ENCODE data around the gene CCBE1. TPM values are rescaled to one million over a fixed set of nuclear protein-coding genes. Genes with fewer than 3 reads are reported as not detected.
"Not testable (repeated sequence)": the region's sequence is repeated elsewhere in the genome, so short reads cannot be mapped to it uniquely, and the experiment has no call there.

CCBE1 gene
- total RNA-seq, 1 experiment from 2014 or later, result not detected

DNA sequence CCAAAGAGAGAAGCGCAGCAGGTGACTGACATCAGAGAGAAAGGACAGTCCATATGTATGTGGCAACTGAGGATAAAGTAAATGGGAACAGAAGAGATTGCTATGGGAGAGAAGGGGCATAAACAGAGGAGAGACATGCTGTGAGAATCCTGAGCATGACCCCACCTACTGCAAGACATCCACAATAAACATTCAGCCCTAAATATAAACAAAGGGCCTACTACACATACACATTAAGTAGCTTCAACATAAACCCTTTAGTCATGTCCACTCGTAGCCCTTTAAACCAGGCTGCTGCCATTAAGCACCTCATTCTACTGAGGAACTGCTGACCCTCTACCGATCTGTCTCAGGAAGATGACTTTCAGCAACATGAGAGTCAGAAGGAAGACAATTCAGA, 32.9 kb downstream of the CCBE1 start:
- DNase-seq (ENCODE audit: low read depth), result no peak
- in situ Hi-C loops (cut with HindIII; ENCODE audit: low pct_unique_long_range_greater_than_20kb, low sequenced_read_pairs), result no loop called here

DNA sequence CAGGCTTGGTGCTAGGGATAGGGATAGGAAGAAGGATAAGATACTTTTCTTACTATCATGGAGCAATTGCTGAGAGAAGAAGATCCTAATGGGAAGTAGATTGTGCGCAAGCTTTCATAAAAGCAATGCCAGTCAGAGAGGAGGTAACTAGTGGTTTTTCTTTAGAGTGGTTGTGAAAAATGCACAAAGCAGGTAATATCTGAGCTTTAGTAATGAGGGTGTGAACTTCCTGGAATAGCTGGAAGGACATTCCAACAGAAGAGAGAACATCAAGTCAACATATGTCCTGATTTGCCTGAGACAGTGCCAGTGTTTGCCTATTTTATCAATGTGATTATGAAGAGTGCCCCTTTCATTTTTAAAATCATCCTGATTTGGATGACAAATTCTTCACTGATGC, 34.1 kb downstream of the CCBE1 start:
- in situ Hi-C loops (cut with HindIII; ENCODE audit: low pct_unique_long_range_greater_than_20kb, low sequenced_read_pairs), result no loop called here

DNA sequence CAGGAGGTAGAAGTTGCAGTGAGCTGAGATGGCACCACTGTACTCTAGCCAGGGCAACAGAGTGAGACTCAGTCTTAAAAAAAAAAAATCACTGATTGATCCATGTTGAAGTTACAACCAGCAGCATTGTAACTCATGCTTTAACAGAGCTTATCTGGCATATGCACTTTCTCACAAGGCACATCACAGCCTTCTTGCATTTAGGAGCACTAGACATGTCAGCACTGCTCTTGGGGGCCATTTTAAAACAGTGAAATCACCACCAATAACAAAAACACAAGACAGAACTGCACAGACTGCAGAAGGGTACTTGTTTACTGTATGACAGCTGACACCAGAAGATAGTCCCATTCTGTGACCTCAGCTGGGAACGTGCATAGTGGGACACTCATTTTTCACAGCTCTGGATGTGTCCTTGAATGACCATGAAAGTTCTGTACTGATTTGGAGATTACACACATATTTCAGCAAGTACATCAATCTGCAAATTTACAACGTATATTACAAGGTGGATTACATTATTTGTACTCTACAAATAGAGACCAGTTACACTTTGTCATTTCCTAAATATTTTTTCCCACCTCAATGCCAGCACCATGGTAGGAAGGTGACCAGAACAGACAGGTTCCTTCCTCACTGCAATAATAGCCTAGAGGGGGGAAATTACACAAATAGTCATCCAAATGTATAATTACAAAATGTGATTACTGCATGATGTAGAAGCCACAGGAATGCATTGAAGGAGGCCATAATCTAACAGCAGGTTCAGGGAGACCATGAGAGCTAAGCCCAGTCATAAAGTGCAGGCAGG, 35.1 kb downstream of the CCBE1 start:
- in situ Hi-C loops (cut with HindIII; ENCODE audit: low pct_unique_long_range_greater_than_20kb, low sequenced_read_pairs), result no loop called here
- DNase-seq (ENCODE audit: low read depth), result no peak

More for the DNA sequence above, 34.1 kb downstream of the CCBE1 start:
- no peak for DNase-seq (ENCODE audit: low read depth)

DNA sequence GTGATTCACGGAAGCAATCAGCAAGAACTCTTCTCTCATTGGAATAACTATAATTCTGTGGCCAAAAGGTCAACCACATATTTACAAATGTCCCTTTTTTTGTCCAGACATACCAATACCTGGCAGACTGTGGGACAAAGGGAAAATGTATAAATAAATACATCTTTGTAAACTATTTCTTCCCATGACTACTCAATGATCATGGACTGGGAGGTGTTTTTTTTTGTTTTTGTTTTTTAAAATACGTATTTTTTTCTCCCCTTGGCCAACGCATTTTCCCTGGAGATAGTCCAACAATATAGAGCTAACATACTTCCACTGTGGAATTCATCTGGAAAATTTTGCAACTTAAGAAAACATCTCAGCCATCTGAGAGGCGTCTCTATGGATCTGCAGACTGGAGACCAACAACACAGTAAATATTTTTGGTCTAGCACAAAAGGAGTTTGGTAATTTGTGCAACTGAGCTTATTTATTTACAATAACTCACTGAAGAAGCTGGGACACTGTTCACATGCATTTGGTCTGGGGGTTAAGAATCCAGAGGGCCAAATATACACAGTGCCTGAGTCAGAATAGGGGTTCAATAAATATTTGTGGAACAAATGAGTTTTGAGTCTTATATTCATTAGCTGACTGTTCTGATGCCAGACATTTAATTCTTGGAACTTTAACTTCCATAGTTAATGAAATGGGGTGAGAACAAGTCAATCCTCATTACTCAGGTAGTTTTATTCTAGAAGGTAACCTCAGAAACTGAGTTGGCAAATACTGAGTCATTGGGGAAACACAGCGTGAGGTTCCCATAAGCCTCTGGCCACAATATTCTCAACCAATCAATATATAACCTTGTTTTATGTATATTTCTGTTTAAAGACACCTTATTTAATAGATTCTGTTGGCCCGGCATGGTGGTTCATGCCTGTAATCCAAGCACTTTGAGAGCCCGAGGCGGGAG, 36.2 kb downstream of the CCBE1 start:
- in situ Hi-C loops (cut with HindIII; ENCODE audit: low pct_unique_long_range_greater_than_20kb, low sequenced_read_pairs), result no loop called here

DNA sequence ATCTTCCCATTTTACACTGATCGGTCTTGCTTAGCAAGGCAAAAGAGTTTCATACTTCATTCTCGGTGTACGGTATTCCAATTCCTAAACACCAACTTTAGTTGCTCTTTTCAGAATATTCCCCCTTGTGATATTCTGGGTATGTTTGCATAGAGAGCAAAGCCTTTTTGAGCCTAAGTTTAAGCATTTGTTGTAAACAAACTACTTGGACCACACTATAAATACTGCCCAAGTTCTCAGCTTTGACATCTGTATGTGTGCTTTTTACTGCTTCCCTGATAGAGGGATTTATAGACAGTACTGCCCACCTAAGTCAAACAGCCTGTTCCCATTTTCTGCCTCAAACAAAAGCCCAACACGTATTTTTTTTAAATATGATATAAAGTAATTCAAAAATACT, 36.9 kb downstream of the CCBE1 start:
- no peak for DNase-seq (ENCODE audit: low read depth)
- in situ Hi-C loops (cut with HindIII; ENCODE audit: low pct_unique_long_range_greater_than_20kb, low sequenced_read_pairs), result no loop called here

More for the DNA sequence above, 36.2 kb downstream of the CCBE1 start:
- DNase-seq (ENCODE audit: low read depth), result no peak

DNA sequence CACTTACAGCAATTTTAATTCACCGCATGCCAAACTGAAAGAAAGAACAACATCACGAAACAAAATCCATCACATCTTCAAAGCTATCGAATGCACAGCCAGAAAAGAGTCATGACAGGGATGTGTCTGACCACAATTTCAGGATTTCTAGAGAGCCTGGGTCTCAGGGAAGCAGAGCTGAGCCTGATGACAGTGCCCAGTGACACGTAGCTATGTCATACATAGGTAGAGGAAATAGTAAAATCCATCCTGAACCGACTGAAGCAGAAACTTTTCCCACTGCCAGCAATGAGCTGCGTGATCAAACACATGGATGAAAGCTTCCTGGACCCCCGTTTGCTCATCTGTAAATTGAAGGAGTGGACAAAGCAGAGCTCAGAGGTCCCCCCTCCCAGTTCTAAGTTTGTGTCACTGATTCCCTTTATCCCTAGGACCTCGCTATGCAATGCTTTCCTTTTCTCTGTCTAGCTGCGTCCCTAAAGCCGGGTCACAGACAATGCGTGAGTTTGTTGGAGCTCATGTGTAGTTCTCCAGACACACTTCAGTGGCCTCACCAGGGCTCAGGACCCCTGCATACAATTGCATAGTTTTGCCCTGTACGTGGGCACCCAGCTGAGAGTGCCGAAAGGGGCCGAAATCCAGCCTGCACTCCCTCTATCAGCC, 37.6 kb downstream of the CCBE1 start:
- in situ Hi-C loops (cut with HindIII; ENCODE audit: low pct_unique_long_range_greater_than_20kb, low sequenced_read_pairs), result no loop called here
- no peak for DNase-seq (ENCODE audit: low read depth)

DNA sequence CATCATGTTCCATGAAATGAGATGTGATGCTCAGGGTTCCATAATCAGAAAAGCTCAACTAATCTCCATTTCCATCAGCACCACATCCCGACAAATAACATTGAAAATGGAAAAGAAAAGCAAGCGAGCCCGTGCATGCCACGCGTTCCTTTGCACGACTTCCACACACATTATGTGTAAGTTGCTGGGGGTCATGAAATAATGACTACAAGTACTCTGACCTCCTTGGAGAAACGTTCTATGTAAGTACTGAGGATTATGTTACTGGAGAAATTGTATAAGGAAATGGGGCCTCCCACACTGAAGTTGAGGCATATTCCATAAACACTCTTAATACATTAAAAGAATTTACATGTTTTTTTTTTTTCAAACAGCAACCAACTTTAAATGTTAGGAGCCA, 38.3 kb downstream of the CCBE1 start:
- in situ Hi-C loops (cut with HindIII; ENCODE audit: low pct_unique_long_range_greater_than_20kb, low sequenced_read_pairs), result no loop called here

DNA sequence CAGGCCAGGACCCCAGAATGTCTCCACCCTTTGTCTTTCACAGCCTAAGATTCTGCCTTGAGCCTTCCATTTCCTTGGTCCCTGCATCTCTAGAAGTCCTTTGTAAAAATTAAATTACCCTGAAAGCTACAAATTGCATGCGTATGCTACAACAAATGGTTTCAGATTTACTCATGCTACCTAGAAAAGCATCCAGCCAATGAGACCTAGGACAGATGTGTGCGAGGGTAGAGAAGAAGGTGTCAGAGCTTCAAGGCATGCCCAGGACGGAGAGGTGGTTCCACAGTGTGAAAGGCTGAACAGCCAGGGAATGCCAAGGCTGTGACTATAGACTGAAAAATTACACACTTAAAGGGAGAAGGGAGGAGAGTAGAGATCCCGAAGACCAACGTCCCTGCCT, 40.2 kb downstream of the CCBE1 start:
- DNase-seq (ENCODE audit: low read depth), result no peak
- in situ Hi-C loops (cut with HindIII; ENCODE audit: low pct_unique_long_range_greater_than_20kb, low sequenced_read_pairs), result no loop called here

More for the DNA sequence above, 38.3 kb downstream of the CCBE1 start:
- DNase-seq (ENCODE audit: low read depth), result no peak

DNA sequence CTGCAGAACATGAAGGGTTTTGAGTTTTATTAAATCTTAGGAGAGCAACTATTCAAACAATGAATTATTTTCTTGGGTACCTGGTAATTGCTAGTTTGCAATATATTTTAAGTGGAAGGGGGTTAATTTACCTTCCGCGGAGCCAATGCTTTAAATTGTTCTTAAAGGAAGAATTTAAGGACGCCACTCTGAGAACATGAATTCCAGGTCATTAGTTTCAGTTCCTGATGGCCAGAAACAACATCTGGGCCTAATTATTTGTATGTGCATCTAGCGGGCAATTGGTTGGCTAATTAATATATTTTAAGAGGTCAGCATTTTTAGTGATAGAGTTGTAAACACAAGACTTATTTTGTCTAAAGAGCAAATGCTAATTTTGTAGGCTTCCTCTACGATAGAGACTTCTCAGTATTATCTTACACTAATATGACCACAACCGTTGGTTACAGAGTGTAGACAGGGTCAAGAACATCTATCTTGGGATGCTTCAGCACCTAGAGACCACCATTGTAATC, 40.8 kb downstream of the CCBE1 start:
- in situ Hi-C loops (cut with HindIII; ENCODE audit: low pct_unique_long_range_greater_than_20kb, low sequenced_read_pairs), result no loop called here
- no peak for DNase-seq (ENCODE audit: low read depth)

DNA sequence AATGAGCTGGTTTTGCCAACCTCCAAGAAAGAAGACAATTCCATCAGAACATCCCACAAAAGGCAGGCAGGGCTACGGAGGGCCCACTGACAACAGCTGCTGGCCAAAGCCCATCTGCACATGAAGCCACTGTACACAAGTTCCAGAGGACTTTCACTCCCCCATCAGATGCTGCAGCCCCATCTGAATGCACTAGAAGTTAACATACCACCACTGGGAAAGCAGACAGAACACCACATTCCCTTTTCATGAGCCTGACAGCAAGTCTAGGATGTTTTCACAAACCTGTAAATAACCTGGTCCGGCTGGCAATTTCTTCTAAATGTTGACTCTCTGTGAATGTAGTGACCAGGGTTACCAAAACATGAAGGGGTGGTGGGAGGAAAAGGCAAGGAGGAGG, 41.5 kb downstream of the CCBE1 start:
- in situ Hi-C loops (cut with HindIII; ENCODE audit: low pct_unique_long_range_greater_than_20kb, low sequenced_read_pairs), result no loop called here
- DNase-seq (ENCODE audit: low read depth), result no peak

DNA sequence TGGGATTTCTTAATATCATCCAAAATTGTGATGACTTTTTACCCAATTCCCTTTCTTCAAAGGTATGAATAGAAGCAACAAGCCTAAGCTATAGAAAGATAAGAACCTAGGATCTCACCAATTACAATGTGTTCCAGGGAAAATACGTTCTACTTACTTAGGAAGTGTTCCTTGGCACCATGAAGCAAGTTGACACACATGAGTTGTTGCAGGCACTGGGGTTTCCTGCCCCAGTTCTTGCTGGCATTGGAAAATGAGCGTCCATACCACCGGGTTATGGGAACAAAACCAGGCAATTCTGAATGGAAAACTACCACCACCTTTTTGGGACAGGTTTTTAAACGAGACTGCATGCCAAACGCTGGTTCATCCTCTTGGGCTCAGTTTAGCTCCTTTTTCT, 46.2 kb downstream of the CCBE1 start:
- DNase-seq (ENCODE audit: low read depth), result no peak
- in situ Hi-C loops (cut with HindIII; ENCODE audit: low pct_unique_long_range_greater_than_20kb, low sequenced_read_pairs), result no loop called here

DNA sequence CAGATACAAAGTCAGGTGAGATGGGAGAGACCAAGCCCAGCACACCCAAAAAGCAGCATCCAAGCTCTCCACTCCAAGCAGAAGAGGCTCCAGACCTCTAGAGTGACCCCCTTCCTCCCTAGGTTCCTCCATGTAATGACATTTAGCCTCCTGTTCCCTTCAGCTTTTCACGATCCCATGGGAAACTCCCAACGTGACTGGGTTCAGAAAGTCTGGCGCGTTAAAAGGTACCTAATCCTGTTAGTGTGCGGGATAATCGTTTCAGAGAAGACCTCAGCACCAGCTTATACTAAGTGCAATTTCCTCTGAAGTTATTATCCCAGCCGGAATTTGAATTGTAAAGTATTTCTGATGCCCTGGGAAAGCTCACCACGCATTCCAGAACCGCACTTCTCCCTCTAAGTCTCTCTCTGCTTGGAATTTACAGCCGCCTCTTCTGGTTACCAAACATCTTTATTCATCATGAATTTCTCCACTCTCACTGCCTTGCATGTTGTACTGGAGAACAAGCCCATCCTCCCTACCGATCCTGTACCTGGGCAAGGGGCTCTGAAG, 46.9 kb downstream of the CCBE1 start:
- DNase-seq (ENCODE audit: low read depth), result no peak
- in situ Hi-C loops (cut with HindIII; ENCODE audit: low pct_unique_long_range_greater_than_20kb, low sequenced_read_pairs), result no loop called here

DNA sequence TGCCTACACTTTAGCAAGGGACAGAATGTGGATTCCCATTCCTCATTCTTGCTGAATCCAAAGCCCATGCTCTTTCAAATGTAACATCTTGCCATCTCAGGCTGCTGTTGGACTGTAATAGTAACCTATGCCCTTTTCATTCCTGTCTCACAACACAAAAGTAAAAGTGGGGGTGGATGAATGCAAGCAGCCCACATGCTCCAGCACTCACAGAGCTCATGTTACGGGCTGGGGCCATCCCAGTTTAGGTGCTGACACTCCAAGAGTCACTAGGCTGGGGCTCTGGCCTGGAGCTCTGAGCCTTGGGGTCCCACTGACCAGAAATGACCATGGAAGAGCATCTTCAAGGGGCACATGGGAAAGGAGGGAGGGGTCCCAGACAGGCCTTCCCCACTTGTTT, 47.6 kb downstream of the CCBE1 start:
- no peak for DNase-seq (ENCODE audit: low read depth)
- in situ Hi-C loops (cut with HindIII; ENCODE audit: low pct_unique_long_range_greater_than_20kb, low sequenced_read_pairs), result no loop called here

DNA sequence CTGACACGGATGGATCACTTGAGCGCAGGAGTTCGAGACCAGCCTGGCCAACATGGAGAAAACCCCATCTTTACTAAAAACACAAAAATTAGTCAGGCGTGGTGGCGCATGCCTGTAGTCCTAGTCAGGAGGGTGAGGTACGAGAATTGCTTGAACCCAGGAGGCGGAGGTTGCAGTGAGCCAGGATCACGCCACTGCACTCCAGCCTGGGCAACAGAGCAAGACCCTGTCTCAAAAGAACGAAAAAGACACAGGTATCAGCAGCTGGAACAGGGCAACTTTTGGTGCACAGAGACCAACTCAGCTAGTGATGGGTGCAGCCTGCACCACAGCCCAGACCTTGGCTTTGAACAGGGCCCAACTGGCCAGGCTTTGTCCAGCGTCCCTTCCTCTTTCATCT, 48.8 kb downstream of the CCBE1 start:
- DNase-seq (ENCODE audit: low read depth); in situ Hi-C loops (cut with HindIII; ENCODE audit: low pct_unique_long_range_greater_than_20kb, low sequenced_read_pairs): not testable (repeated sequence)

DNA sequence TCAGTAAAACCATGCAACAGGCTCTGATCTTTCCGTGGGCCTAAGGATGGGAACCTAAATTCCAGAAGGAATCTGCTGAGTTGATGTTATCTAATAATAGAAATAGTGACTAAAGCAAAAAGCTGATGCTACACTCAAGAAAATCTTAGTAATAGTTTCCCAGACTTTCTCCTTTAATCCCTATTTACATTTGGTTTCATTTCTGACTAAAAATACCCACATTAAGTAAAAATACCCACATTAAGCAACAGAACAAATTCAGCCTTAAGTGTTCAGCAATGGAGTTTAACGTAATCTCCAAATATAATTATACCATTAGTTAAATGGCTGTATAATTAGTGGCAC, 50.3 kb downstream of the CCBE1 start:
- in situ Hi-C loops (cut with HindIII; ENCODE audit: low pct_unique_long_range_greater_than_20kb, low sequenced_read_pairs), result no loop called here

DNA sequence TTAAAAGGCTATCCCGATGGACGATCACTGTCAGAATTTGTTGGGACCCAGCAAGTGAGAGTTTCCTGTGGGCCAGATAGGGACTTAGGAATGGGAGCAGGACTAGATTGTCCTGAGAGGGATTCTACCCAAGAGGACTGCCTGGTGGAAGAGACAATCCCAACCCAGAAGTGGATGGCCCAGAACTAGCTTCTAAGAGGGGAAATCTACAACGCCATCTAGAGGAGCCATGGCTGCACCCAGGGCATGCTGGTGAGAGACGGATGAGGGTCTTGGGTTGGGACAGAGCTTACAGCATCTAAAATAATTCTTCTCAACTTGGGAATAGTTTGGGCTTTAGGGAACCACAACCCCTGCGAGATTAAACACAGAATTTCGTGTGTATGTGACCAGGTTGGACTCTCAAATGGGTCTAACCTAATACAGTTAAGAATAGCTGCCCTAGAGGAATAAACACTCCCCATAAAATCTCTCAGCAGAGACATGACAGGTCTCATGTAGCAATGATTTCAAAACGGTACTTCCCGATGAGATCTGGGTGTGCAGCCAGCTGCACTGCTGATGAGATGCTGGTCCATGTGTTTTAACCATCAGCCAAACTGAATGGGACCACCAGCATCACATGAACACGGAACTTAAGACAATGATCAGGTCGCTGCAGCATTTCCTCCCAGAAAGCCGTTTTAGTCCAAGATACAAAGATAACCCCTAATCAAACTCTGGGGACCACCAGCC, 50.8 kb downstream of the CCBE1 start:
- DNase-seq (ENCODE audit: low read depth), result no peak
- in situ Hi-C loops (cut with HindIII; ENCODE audit: low pct_unique_long_range_greater_than_20kb, low sequenced_read_pairs), result no loop called here

More for the DNA sequence above, 50.3 kb downstream of the CCBE1 start:
- DNase-seq (ENCODE audit: low read depth), result no peak

DNA sequence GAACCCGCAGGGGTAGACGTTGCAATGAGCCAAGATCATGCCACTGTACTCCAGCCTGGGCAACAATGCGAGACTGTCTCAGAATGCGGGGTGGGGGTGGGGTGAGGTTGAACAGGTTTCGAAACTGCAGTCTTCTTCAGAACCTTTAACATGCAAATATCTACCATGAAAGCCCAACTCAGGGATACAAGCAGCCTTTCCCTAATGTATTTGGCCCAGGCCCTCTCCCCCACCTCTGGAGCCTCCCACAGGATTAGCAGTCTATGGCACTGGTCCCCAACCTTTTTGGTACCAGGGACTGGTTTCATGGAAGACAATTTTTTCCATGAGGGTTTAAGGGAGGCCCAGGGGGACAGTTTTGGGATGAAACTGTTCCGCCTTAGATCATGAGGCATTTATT, 53.5 kb downstream of the CCBE1 start:
- in situ Hi-C loops (cut with HindIII; ENCODE audit: low pct_unique_long_range_greater_than_20kb, low sequenced_read_pairs), result no loop called here
- no peak for DNase-seq (ENCODE audit: low read depth)

DNA sequence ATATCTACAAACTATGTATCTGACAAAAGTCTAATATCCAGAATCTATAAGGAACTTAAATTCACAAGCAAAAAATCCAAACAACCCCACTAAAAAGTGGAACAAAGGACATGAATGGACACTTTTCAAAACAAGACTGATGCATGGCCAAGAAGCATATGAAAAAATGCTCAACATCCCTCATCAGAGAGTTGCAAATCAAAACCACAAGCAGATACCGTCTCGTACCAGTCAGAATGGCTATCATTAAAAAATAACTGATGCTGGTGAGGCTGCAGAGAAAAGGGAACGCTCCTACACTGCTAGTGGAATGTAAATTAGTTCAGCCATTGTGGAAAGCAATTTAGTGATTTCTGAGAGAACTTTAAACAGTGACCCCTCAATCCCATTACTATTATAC, 56.5 kb downstream of the CCBE1 start:
- in situ Hi-C loops (cut with HindIII; ENCODE audit: low pct_unique_long_range_greater_than_20kb, low sequenced_read_pairs), result no loop called here
- no peak for DNase-seq (ENCODE audit: low read depth)
